Astrocyte (in vitro differentiated cells and primary cell): ENCODE data around the gene GRAP2. TPM values are rescaled to one million over a fixed set of nuclear protein-coding genes. Genes with fewer than 3 reads are reported as not detected.

Experiments used
- DNase-seq: peaks from one replicate; pipeline ENCODE4 v3.0.0-alpha.2; 2010; ENCODE audit warnings: low read depth
- FAIRE-seq: peaks from 2 replicates; lab custom pipeline; 2011; peaks lifted over from hg19 to GRCh38; lab: Jason Lieb, UNC
- H2AFZ ChIP-seq: 2 replicates; pipeline ENCODE4 v1.6.0; 2012; ENCODE audit warnings: low read depth, low read length, inconsistent platforms
- H3K27ac ChIP-seq: 2 replicates; pipeline ENCODE4 v1.5.1; 2011; ENCODE audit warnings: low read depth, low read length, inconsistent platforms
- H3K27me3 ChIP-seq: 2 replicates; pipeline ENCODE4 v1.6.0; 2011; ENCODE audit warnings: low read length, inconsistent platforms; ENCODE audit not compliant: insufficient read depth
- H3K36me3 ChIP-seq: 2 replicates; pipeline ENCODE4 v1.5.1; 2011; ENCODE audit warnings: low read length, inconsistent platforms; ENCODE audit not compliant: insufficient read depth
- H3K4me1 ChIP-seq: 2 replicates; pipeline ENCODE4 v1.5.1; 2011; ENCODE audit warnings: low read length, inconsistent platforms; ENCODE audit not compliant: insufficient read depth
- H3K4me2 ChIP-seq: 2 replicates; pipeline ENCODE4 v1.6.0; 2012; ENCODE audit warnings: low read length, inconsistent platforms
- H3K4me3 ChIP-seq: 2 replicates; pipeline ENCODE4 v1.5.1; 2011; ENCODE audit warnings: low read depth, mild to moderate bottlenecking, low read length, inconsistent platforms; ENCODE audit not compliant: insufficient read depth
- H3K79me2 ChIP-seq: 2 replicates; pipeline ENCODE4 v1.6.0; 2012; ENCODE audit warnings: mild to moderate bottlenecking, low read length, inconsistent platforms; ENCODE audit not compliant: insufficient read depth
- H3K9ac ChIP-seq: 2 replicates; pipeline ENCODE4 v1.6.0; 2012; ENCODE audit warnings: mild to moderate bottlenecking, low read length, inconsistent platforms
- H3K9me3 ChIP-seq: 2 replicates; pipeline ENCODE4 v1.5.1; 2012; ENCODE audit warnings: low read depth, mild to moderate bottlenecking, low read length, inconsistent platforms; ENCODE audit not compliant: insufficient read depth
- H4K20me1 ChIP-seq: 2 replicates; pipeline ENCODE4 v1.6.0; 2012; ENCODE audit warnings: low read length, inconsistent platforms; ENCODE audit not compliant: insufficient read depth
- H3K27ac Mint-ChIP-seq: one replicate; pipeline ENCODE4 v1.8.0; 2021; ENCODE audit warnings: mild to moderate bottlenecking, mixed read lengths; ENCODE audit not compliant: unreplicated experiment
- H3K27me3 Mint-ChIP-seq: one replicate; pipeline ENCODE4 v1.8.0; 2021; ENCODE audit warnings: low read depth, mixed read lengths; ENCODE audit not compliant: unreplicated experiment
- H3K36me3 Mint-ChIP-seq: one replicate; pipeline ENCODE4 v1.8.0; 2021; ENCODE audit warnings: low read depth, mixed read lengths; ENCODE audit not compliant: unreplicated experiment
- H3K4me1 Mint-ChIP-seq: one replicate; pipeline ENCODE4 v1.8.0; 2021; ENCODE audit warnings: low read depth, mixed read lengths; ENCODE audit not compliant: unreplicated experiment
- H3K4me3 Mint-ChIP-seq: one replicate; pipeline ENCODE4 v1.8.0; 2021; ENCODE audit warnings: mild to moderate bottlenecking, moderate library complexity, mixed read lengths; ENCODE audit not compliant: unreplicated experiment
- H3K9me3 Mint-ChIP-seq: one replicate; pipeline ENCODE4 v1.8.0; 2021; ENCODE audit warnings: mild to moderate bottlenecking, mixed read lengths; ENCODE audit not compliant: unreplicated experiment
- CTCF ChIP-seq: IDR thresholded peaks from 2 replicates; pipeline ENCODE4 v1.5.1; 2011; ENCODE audit warnings: low read depth, mild to moderate bottlenecking, inconsistent platforms, low read length, moderate library complexity; ENCODE audit not compliant: insufficient read depth
- EZH2 ChIP-seq: IDR thresholded peaks from 2 replicates; pipeline ENCODE4 v1.6.1; 2012; ENCODE audit warnings: mild to moderate bottlenecking, low read length, inconsistent platforms; ENCODE audit not compliant: insufficient read depth
- total RNA-seq: library from RNA; stranded (reverse); gene quantifications from 2 replicates; pipeline ENCODE4 v1.2.1, GENCODE V29; 2021

GRAP2 gene
- total RNA-seq, 1 donor from 2014 or later = 0.23 TPM

DNA sequence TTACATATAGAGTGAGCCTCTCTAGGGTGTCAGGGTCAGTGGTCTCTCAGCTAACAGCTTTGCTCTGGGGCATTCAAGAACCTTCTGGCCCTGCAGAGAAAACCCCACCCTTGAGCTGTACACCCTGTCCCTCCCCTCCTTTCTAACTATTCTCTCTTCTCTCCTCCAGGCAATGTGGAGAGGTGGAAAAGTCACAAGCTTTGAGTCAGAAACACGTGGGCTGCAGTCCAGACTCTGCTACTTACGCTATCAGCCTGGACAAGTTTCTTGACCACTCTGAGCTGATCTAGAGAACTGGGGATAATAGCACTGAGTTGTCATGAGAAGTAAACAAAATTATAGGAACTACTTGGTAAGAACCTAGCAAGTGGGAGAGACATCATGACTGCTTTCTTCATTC lies 83.1 kb downstream of the GRAP2 start:
- no peak overlapping the region for H3K27ac Mint-ChIP-seq
- H3K4me3 ChIP-seq = no peak overlapping the region
- H3K4me3 Mint-ChIP-seq = no peak overlapping the region
- TF ChIP-seq CTCF (no peak), EZH2 (no peak)
- H3K27me3 Mint-ChIP-seq = peaks cover 56% of the 10 kb centered on the region
- H3K4me1 Mint-ChIP-seq = peaks cover 3% of the 10 kb centered on the region
- peaks cover 3% of the 10 kb centered on the region for H3K9me3 Mint-ChIP-seq
- no peak overlapping the region for H3K27ac ChIP-seq
- H3K36me3 Mint-ChIP-seq = peaks cover 2% of the 10 kb centered on the region
- peaks cover 13% of the 10 kb centered on the region for H3K27me3 ChIP-seq
- no peak overlapping the region for H2AFZ ChIP-seq
- no peaks in the 10 kb centered on the region for H3K4me1 ChIP-seq
- no peaks in the 10 kb centered on the region for H3K36me3 ChIP-seq
- no peak overlapping the region for H3K9ac ChIP-seq
- H3K79me2 ChIP-seq = no peaks in the 10 kb centered on the region
- FAIRE-seq (no peak), DNase-seq (peak; percentile 57)
- no peaks in the 10 kb centered on the region for H3K9me3 ChIP-seq
- no peak overlapping the region for H3K4me2 ChIP-seq
- no peaks in the 10 kb centered on the region for H4K20me1 ChIP-seq

DNA sequence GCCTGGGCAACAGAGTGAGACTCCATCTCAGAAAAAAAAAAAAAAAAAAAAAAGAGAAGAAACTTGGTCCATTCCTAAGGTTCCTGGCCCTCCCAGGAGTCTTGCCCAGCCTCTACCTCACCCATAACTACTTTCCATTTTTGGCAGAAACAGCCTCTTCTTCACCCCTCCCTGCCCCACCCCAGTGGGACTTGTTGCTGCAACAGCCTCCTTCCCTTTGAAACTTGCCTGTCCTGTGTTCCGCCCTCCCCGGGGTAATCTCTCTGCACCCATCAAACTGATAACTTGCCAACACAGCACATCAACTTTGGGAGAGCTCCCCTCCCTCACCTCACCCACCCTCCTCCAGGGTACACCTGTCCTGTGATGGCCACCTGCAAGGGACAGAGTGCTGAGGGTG lies 83.9 kb downstream of the GRAP2 start:
- FAIRE-seq = no peak
- H3K4me1 Mint-ChIP-seq = peaks cover 3% of the 10 kb centered on the region
- Histone ChIP-seq H3K9ac (no peak overlapping the region), H3K9me3 (no peaks in the 10 kb centered on the region), H3K4me3 (no peak overlapping the region), H3K79me2 (no peaks in the 10 kb centered on the region), H3K27me3 (peaks cover 13% of the 10 kb centered on the region), H3K27ac (no peak overlapping the region), H3K4me2 (no peak overlapping the region), H3K4me1 (no peaks in the 10 kb centered on the region), H3K36me3 (no peaks in the 10 kb centered on the region), H2AFZ (no peak overlapping the region), H4K20me1 (no peaks in the 10 kb centered on the region)
- no peak overlapping the region for H3K27ac Mint-ChIP-seq
- H3K27me3 Mint-ChIP-seq = peaks cover 58% of the 10 kb centered on the region
- H3K4me3 Mint-ChIP-seq = no peak overlapping the region
- no peak for DNase-seq
- TF ChIP-seq CTCF = no peak
- TF ChIP-seq EZH2 = no peak
- H3K36me3 Mint-ChIP-seq = no peaks in the 10 kb centered on the region
- H3K9me3 Mint-ChIP-seq = peaks cover 3% of the 10 kb centered on the region

- H3K4me3 Mint-ChIP-seq = no peak overlapping the region
- no peak for FAIRE-seq
- H3K27ac Mint-ChIP-seq = no peak overlapping the region
Measured at GRCh38 chr22:39985383-39986035, 84.6 kb downstream of the GRAP2 start.

More at GRCh38 chr22:39985383-39986035, 84.6 kb downstream of the GRAP2 start:
- H3K27me3 ChIP-seq = peaks cover 8% of the 10 kb centered on the region
- no peaks in the 10 kb centered on the region for H3K9me3 ChIP-seq
- TF ChIP-seq CTCF = no peak
- TF ChIP-seq EZH2 = no peak
- H3K36me3 ChIP-seq = no peaks in the 10 kb centered on the region
- no peaks in the 10 kb centered on the region for H4K20me1 ChIP-seq
- no peaks in the 10 kb centered on the region for H3K79me2 ChIP-seq
- no peak overlapping the region for H3K9ac ChIP-seq
- no peak overlapping the region for H2AFZ ChIP-seq
- Mint-ChIP-seq H3K4me1 (peaks cover 3% of the 10 kb centered on the region), H3K9me3 (peaks cover 3% of the 10 kb centered on the region), H3K27me3 (peaks cover 52% of the 10 kb centered on the region), H3K36me3 (no peaks in the 10 kb centered on the region)
- DNase-seq = no peak
- H3K27ac ChIP-seq = no peak overlapping the region
- H3K4me1 ChIP-seq = no peaks in the 10 kb centered on the region
- H3K4me2 ChIP-seq = no peak overlapping the region
- no peak overlapping the region for H3K4me3 ChIP-seq
